ENCODE data around the gene LDLRAD3.
"Not testable (repeated sequence)": the region's sequence is repeated elsewhere in the genome, so short reads cannot be mapped to it uniquely, and the experiment has no call there.

LDLRAD3 gene

DNA sequence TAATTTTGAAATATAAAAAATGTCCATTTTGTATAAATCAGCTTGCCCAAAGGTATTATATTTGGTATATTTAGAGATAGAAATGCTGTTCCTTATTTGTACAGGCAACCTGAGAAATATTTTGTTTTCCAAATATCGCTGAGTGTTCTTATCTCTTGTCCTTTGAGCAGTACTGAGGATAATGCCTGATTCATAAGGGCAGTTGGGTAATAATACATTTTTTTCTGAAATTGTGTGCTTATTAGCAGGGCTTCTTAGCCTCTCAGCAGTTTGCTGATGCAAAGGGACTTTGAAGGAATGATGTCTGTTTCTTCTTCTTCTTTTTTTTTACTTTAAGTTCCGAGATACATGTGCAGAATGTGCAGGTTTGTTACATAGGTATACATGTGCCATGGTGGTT lies 69.1 kb downstream of the LDLRAD3 start:
- TF ChIP-seq, protein P1, sequence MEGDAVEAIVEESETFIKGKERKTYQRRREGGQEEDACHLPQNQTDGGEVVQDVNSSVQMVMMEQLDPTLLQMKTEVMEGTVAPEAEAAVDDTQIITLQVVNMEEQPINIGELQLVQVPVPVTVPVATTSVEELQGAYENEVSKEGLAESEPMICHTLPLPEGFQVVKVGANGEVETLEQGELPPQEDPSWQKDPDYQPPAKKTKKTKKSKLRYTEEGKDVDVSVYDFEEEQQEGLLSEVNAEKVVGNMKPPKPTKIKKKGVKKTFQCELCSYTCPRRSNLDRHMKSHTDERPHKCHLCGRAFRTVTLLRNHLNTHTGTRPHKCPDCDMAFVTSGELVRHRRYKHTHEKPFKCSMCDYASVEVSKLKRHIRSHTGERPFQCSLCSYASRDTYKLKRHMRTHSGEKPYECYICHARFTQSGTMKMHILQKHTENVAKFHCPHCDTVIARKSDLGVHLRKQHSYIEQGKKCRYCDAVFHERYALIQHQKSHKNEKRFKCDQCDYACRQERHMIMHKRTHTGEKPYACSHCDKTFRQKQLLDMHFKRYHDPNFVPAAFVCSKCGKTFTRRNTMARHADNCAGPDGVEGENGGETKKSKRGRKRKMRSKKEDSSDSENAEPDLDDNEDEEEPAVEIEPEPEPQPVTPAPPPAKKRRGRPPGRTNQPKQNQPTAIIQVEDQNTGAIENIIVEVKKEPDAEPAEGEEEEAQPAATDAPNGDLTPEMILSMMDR (IDR thresholded peaks at IDR 0.05; ENCODE audit: low read length, missing control alignments), result no peak
- DNase-seq (ENCODE audit: low read depth), result peak; percentile 87
- H3K4me3 ChIP-seq (replicated peaks; ENCODE audit: low read depth, low read length), result peak overlapping the region; percentile 8

DNA sequence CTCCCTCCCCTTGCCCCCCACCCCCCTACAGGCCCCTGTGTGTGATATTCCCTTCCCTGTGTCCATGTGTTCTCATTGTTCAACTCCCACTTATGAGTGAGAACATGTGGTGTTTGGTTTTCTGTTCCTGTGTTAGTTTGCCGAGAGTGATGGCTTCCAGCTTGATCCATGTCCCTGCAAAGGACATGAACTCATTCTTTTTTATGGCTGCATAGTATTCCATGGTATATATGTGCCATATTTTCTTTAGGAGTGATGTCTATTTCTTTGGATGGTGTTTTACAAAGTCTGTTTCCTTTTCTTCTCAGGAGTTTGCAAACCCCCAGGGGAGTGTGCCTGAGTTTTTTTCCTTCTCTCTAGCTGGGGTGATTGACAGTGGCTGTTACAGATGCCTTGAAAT lies 69.6 kb downstream of the LDLRAD3 start:
- not testable (repeated sequence) for H3K4me3 ChIP-seq (replicated peaks; ENCODE audit: low read depth, low read length)

DNA sequence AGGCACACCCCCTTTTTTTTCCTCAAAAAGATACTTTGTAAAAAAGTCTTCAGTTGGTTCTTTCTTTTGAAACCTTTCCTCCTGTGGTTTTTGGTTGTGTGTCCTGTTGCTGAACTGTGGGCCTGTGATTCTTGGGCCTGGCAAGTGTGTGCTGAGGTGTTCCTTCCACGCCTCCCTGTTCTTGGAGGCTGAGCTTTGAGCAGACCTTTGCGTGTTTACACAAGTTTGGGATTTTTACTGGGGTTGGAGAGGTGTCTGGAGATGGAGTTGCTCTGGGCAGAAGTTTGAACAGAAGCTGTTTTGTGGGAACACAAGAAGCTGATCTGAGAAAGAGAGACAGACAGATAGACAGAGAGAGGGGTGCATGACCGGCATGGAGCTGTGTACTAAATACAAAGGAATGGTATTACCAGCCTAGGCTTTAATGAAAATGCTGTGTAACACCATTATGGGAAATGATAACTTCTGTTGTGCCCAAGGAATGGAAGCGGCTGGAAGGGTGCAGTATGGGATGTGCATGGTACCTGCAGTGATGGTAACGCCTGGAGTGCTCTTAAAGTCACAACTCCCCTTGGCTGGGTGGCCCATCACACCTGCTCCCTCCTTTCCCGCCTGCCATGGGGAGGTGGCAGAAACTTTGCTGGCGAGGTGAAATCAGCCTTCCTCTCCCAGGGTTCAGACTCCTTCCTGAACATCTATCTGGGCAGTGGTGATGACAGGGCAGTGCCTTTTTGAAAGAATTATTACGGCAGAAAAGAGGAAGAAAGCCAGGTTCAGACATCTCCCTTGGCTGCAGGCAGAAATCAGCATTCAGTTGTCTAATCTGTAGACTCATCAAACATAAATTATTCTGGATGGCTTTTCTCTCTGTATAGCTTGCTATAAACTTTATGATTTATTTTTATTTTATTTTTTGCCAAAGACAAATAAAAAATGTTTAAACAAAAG lies 70.4 kb downstream of the LDLRAD3 start:
- no peak for DNase-seq (ENCODE audit: low read depth)
- H3K4me3 ChIP-seq (replicated peaks; ENCODE audit: low read depth, low read length), result no peak overlapping the region

More for the DNA sequence above, 69.6 kb downstream of the LDLRAD3 start:
- DNase-seq (ENCODE audit: low read depth), result not testable (repeated sequence)

DNA sequence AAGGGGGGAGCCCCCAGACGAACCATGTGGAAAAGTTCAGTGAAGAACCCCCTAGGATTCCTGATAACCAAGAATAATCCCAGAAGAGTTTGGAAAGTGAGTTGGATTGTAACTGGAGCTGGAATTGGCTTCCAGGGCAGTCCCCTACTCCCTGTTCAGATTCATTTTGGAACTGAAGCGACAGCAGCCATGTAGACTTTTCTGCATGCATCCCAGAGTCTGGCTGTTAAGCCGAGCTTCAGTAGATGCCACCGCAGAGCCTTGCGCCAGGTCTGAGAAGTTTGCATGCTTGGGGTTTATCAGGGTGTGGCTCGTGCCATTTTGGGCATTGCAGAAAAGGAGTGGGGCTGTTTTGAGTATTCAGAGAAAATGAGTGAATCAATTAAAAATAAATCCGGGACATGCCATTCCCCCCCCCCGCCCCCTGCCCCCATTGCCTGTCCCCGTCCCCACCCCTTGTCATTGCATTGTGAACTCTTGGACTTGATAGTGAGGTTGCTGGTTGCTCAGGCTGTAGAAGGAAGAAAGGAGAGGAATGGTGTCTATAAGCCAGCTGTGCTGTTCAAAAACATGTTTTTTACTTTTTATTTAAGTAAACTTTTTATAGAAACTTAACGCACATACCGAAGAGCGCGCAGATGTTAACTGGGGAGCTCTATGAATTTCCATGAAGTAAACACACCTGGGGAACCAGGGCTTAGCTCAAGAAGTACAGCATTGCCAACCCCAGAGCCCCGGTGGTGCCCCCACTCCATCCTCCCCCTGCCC lies 71.2 kb downstream of the LDLRAD3 start:
- no peak overlapping the region for H3K4me3 ChIP-seq (replicated peaks; ENCODE audit: low read depth, low read length)
- TF ChIP-seq, protein P1 (IDR thresholded peaks at IDR 0.05; ENCODE audit: low read length, missing control alignments), result no peak
- no peak for DNase-seq (ENCODE audit: low read depth)

More for the DNA sequence above, 70.4 kb downstream of the LDLRAD3 start:
- TF ChIP-seq, protein P1 (IDR thresholded peaks at IDR 0.05; ENCODE audit: low read length, missing control alignments), result no peak

DNA sequence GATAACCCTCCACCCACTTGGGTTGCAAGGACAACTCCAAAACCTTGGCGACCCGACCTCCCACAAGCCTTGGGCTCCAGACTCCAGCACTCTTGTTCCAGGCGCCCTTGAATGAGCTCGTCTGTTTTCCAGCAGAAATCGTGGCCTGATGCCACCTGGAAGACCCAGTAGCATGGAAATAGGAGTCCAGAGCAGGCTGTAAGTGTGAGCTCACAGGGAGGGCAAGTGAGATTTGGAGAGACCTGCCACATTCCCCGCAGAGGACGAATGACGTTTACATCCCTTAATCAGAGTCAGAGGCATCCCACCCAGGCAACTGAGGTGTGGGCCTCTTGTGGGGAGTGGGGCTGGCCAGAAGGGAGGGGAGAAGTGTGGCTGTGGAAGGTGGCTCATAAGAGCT lies 71.9 kb downstream of the LDLRAD3 start:
- no peak overlapping the region for H3K4me3 ChIP-seq (replicated peaks; ENCODE audit: low read depth, low read length)
- TF ChIP-seq, protein P1 (IDR thresholded peaks at IDR 0.05; ENCODE audit: low read length, missing control alignments), result no peak

DNA sequence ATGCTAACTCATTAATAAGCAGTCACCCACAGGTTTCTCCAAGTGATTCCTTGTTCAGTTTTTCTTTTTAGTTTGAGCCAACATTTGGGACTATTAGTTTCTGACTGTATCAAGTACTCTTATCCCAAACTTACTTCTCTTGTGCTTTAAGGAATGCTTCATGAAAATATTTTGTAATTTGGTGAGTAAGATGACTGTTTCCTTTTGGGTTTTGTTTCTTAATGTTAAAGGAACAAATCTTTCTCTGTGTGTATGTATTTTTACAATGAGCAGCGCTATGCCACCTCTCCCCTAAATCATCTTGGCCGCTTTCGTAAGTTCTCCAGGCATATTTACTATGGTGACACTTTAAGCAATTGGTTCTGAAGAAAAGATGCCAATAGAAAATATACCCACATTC lies 72.4 kb downstream of the LDLRAD3 start:
- H3K4me3 ChIP-seq (replicated peaks; ENCODE audit: low read depth, low read length), result no peak overlapping the region
- peak; percentile 43 for DNase-seq (ENCODE audit: low read depth)
- TF ChIP-seq, protein P1 (IDR thresholded peaks at IDR 0.05; ENCODE audit: low read length, missing control alignments), result no peak

More for the DNA sequence above, 71.9 kb downstream of the LDLRAD3 start:
- no peak for DNase-seq (ENCODE audit: low read depth)

DNA sequence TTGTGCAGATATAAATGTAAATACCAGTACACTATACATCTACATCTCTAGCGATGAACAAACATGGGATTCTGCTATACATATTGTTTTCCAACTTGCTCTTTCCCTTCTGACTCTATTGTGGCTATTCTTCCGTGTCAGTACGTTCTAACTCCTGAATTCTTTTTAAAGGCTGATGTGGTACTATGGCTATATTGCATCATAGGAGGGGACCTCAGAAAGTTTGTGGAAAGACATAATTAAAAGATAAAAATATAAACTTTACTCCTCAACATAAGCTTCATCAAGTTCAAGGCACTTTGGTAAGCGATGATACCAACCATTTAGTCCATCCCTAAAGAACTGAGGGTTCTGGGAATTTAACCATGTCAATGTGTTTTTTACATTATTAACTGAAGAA lies 72.8 kb downstream of the LDLRAD3 start:
- no peak for DNase-seq (ENCODE audit: low read depth)
- TF ChIP-seq, protein P1 (IDR thresholded peaks at IDR 0.05; ENCODE audit: low read length, missing control alignments), result no peak
- no peak overlapping the region for H3K4me3 ChIP-seq (replicated peaks; ENCODE audit: low read depth, low read length)

Data from fibroblast of pulmonary artery (primary cell).